M059J (cell line): ENCODE measurements around the gene RNASE13. TPM values are rescaled to one million over a fixed set of nuclear protein-coding genes. Genes with fewer than 3 reads are reported as not detected.
"Not testable (repeated sequence)": the region's sequence is repeated elsewhere in the genome, so short reads cannot be mapped to it uniquely, and the experiment has no call there.

Source experiments
- DNase-seq: peaks from one replicate; pipeline ENCODE4 v3.0.0-alpha.2; 2012; ENCODE audit warnings: low read depth
- total RNA-seq: library from RNA; depleted of rRNA; stranded (reverse); fragments of >200 nt; shearing (Covaris generic); gene quantifications from 2 replicates; pipeline ENCODE4 v1.2.3, GENCODE V29; 2014

The RNASE13 gene
- total RNA-seq, 1 experiment from 2014 or later = not detected

DNA sequence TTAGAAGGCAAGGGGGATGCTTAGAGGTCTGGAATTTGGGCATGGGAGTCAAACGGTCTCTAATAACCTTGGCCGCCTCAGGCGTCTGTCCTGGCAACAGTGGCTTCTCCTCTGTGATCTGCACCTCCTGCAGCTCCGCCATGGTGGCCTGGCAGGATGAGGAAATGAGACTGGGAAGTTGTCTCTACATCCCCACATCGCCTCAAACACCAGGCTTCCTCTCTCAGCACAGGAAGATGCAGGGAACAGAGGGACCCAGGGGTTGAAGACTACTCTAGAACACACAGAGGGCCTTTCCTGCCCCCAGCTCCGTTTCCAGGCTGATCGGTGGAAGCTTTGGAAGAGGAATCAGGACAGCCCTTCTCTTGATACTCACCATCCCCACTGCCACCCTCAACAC lies 11.4 kb downstream of the RNASE13 start:
- no peak for DNase-seq

DNA sequence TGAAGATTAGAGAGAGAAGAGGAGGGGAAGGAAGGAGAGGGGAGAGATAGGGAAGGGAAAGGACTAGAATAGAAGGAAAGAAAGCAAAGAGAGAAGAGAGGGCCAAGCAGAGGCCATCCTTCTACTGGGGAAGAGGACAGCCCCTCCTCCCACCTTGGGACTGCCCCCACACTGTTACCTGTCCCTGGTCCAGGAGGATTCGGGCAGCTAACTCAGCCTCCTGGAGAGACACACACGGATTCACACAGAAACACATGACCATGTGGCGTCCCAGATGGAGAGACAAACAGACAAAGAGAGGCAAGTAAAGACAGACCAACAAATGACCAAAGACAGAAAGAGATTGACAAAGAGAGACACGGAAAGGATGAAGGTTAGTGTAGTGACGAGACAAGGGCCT lies 11.9 kb downstream of the RNASE13 start:
- no peak for DNase-seq

DNA sequence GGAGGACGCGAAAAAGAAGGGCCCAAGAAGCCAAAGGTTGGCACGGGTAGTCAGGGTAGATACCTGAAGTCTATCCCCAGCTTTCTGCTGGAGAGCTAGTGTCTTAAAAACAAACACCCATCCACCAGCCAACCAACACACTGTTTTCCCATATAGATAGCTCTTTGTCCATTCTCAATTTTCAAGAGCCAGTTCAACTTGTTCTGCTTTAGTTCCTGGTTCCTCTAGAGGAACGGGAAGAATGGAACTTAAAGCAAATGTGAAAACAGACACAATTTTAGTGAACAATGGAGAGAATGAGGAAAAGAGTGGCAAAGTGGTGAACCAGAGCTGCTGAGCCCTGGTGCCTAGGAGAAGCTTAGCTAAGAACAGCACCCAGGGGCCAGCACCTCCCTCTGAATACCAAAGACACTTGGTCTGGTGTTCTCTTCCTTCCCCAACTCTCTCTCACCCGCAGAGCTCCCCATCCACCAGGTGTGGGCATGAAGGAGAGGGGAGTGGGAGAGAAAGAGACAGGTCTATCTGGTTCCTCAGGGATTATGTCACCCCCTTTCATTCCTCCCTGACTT lies 13.5 kb downstream of the RNASE13 start:
- no peak for DNase-seq

DNA sequence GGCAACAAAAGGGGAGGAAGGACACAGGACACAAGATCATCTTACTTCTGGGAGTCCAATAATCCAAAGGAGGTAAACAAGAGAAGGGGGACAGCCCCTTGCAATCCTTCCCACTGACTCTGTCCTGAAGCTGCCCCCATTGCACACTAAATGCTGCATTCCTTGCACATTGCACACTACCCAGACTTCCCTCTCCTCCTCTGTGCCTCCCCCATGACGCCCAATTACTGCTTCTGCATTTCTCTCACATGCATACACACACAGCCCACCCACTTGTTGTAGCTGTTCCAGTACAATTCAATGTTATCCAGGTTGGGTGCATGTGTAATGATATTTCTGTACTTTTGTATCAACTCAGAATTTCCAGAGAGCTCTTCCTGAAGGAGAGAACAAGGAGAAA lies 15.2 kb downstream of the RNASE13 start:
- DNase-seq = no peak

DNA sequence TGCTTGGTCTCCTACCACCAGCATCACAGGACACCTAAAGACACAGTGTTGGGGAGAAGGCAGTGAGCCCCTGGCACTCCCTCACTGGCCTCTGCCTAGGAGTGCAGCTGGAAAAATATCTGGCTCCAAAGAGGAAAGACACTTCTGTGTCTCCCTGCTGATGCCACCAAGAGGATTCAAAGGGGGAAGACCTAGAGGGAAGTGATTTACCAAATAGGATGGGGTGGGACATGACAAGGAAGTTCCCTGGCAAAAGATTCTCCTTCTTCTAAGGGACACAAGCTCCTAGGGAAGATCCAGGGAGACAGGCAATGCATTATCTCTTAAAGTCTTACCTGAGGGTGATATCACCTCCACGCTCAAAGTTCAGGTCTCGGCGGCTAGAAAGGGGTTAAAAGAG lies 15.8 kb downstream of the RNASE13 start:
- DNase-seq = no peak

DNA sequence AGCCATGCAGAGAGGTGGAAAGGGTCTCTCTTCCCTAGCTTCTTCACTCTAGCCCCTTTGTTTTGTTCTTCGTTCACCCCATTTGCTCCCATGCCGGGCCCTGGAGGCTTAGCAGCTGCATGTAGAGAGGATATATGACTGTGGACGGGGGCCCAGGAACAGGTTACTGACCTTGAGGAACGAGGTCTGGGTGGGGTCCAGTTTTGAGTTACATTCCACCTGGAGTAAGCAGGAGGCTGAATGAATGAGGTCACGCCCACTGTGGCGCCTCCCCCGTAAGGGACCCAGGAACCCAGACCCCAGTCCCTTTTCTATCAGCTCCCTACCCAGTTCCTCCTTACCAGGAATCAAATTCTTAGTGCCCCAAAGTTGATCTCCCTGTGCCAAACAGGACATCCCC lies 16.3 kb downstream of the RNASE13 start:
- no peak for DNase-seq

DNA sequence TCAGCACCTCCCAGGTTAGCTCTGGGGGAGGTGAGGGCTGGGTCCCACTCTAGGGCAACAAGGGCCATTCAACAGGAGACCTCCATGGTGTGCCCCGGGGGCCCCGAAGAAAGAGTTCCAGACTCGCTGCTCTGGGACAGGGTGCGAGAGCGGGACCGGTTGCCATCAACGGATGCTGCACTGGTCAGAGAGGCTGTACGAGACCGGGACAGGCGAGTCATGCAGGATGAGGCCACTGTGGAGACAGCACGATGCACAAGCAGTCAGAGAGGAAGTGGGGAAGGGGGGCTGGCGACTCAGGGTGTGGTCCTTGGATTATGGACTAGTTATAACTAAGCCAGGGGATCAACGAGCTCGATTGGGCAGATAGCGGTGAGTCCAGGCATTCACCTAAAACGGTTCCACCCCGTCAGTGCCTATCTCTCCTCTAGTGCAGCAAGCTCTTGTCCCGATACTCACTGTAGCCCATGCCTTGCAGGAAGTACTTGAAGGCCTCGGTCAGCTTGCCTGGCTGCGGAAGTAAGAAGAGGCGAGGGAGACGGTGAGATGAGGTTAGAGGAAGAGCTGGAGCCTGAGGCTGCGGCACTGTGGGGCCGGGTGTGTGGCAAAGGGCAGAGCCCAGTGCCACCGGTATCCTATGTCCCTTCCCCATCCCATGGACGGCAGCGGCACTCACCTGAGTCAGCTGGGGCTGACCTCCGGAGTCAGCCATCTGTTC lies 16.9 kb downstream of the RNASE13 start:
- no peak for DNase-seq

DNA sequence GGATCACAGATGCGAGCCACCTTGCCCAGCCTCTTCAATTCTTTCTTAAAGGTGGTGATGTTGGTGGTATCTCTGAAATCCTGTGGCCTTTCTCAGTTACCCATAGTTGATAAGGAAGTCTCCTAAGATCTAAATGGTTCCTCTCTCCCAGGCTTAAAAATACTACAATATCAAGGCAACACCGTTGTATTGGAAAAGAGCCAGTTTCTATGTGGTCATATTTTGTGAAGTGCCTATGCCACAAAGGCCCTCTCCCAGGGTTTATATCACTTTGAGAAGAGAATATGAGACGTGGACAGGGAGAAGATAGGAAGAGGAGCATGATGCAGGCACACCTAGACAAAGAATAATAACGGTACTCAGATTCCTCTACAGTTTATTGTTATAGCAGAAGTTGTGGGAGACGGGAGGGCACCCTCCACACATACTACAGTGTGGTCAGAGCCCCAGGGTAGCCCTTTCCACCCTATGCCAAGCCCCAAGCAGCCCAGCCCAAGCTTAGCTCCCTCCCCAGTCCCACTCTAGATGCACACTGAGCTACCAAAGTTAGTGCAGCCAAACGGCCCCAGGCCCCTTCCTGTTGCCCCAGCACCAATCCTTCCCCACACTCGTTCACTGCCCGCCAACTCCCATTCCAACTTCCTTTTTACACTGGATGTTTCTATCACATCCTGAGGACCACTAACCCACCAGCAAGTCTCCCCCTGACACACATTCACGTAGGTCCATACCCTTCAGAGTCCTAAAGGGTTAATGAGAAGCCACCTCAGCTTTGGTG lies 18.0 kb downstream of the RNASE13 start:
- DNase-seq = no peak

DNA sequence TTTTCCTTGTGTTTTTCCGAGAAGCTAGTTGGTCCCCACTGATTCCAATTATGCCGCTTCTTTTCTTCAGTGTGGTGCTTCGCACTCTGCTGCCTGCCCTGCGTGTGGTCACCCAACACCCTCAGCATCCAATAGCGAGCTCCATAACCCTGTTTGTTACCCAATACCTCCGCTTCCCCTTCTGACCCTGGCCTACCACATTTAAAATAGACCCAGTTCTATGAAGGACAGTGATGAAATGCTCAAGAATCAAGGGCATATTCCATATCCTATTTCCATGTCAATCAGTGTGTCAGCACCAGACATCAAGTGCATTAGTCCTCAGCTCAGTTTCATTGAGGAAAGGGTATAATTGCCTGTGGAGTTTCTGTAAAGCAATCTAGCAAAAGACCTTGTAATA lies 19.3 kb downstream of the RNASE13 start:
- DNase-seq = no peak

DNA sequence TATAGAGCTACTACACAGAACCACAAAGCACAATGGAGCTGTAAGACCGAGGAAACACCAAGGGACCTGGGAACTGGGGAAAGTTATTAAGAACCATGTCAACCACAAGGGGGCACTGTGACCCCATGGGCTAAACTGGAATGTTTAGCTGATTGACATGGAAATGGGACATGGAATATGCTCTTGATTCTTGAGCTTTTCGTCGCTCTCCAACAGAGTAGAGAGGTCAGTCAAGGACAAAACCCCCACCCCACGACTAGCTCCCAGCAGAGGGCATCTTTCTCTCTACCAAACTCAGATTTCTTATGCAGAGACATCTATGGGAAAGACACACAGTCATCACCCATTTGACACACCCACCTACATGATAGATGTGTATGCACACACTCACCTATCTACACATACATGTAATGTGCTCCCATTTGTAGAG lies 19.8 kb downstream of the RNASE13 start:
- DNase-seq = peak; percentile 79

DNA sequence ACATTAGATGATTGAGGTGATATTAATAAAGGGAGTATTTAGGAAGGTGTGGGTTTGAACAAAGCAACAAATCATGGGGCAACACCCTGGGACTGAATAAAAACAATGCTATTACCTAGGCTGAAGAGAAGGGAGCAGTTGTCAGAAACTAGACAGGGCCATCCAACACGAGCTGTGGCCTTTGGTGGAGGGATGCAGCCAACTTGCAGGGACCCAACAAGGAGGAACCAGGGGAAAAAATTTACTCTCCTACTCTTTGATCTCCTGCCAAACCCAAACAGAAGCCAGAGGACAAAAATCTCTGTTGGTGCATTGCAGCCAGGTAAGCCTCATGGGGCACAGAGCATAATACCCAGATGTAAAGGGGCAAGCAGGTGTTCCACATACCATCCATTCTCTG lies 23.5 kb downstream of the RNASE13 start:
- no peak for DNase-seq

DNA sequence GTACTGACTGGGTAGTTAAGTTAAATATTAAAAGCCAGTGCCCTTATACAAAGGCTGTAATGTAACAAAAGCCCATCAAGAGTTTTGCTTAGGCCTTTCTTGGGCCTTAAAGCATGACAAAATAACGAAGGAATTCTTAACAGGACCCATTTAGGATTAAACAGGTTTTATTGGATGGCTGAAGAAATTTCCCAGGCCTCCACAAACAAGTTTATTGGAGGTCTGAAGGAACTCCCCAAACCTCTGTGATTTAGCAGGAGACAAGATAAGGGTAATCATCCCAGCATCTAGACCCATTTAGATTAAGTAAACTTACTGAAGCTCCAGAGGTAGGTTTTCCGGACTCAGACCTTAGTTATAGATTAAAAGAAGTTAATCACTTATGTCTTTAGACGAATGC lies 24.9 kb downstream of the RNASE13 start:
- DNase-seq = not testable (repeated sequence)

DNA sequence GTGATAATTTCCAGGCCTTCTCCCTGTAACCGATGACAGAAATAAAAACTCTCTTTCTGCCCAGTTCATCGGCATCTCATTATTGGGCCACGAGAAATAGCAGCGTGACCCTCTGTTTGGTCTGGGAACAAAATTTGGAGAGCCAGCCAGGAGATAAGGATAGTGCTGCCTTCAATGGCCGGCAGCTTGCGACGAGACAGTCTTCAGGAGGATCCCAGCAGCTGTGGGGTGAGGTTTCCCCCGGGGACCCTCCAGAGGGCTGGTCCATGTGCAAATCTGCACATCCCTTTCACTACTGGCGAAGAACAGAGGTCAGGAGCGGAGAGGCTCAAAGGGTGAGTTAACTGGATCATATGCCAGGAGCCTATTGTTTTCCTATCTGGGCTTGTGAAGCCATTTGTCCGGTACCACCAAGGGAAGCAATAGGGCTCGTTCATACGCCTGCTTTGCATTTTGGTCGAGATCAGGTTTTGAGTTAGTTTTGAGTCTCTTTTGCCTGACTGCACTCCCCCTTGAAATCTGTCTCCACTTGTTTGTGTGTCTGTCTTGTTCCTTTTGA lies 30.7 kb downstream of the RNASE13 start:
- DNase-seq = no peak

DNA sequence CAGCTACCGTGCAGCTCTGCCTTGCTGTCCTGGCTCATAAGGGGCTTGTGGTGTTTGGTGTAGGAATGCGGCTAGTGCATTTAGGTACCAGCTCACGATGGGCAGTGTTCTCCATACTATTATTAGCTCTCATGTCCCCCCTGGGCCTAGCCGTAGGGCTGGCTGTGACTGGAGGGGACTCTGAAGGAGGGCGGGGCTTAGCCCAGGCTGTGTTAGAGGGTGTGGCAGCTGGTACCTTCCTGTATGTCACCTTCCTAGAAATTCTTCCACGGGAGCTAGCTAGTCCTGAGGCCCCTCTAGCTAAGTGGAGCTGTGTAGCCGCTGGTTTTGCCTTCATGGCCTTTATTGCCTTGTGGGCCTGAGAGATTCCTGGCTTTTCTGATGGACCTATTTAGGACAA lies 33.4 kb downstream of the RNASE13 start:
- no peak for DNase-seq

DNA sequence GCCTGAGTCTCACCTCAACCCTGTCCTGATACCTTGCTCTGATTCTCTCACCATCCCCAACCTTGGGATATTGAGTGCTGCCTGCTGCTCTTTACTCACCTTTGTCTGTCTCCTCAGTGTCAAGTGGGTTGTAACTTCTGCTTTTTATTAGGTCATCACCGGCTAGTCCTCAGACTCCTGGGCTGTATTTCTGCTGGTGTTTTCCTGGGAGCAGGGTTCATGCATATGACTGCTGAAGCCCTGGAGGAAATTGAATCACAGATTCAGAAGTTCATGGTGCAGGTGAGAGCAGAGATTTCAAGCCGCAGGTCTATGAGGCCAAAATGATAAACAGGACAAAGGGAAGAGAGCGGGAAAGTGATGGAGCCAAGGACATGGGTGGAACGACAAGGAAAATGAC lies 35.0 kb downstream of the RNASE13 start:
- DNase-seq = no peak

DNA sequence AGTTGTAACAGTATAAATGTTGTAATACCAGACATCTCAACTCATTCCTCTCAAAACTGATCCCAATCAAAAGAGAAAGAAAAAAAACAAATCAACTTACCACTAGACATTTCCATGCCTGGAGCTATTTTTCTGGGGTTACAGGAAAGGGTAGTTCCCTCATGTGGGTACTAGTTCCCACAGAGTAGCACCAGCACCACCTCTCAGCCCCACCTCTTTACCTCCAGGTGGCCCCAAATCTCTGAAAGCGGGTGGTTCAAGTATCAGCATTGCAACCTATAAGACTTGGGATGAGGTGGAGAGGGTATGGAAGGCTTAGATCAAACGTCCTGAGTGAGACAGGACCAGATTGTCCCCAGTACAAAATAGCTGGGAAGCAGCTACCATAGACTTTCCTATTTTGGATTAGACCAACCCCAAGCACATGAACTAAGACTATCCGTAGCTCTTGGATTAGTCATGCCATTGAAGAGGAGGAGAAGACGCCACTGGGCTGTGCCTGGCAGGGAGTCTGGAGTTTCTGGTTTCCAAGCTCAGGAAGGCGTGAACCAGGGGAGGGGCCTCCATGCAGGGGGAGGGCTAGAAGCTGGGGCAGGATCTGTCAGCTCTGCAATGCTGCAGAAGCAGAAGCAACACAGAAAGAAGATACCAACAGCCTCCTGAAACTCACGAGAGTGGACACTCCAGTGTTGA lies 35.8 kb downstream of the RNASE13 start, which contains the start of gene SLC39A2:
TSS of gene SLC39A2 (plus strand) at position 620 of the 693 bp plus-strand sequence. CDS start 154 bp downstream, outside the sequence.
- peak; percentile 59 for DNase-seq

DNA sequence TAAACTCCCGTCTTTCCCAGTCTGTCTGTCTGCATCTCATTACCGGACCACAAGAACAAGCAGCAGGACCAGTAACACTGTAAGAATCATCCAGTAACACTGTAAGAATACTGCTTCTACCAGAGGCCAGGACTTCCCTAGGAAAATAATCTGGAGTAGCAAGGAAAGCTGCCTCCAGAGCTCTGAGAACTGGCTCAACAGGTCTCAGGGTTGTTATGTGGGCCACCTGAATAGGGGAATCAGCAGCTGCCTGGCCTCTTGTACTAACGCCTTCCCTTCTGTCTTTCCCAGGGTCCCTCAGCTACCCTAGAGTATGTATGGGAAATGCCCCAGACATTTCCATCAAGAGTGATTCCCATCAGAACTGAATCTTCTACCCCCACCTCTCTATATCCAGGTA lies 36.5 kb downstream of the RNASE13 start:
- no peak for DNase-seq

DNA sequence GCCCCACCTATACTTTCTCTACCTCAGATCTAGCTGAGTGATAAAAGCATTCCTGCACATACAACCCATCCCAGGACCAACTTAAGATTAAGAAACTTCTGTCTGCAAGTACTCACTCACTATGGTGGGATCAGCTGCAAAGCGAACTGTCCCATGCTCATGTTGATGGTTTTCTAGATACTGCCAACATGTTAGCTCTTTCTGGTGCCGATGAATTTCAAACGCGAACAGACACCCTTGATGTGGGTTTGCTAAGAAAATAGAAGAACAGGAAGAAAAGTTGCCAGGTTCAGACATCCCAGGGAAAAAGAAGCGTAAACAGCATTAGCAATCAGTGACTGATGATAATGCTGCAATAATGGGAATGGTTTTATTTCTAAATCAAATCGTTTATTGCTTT lies 37.0 kb downstream of the RNASE13 start:
- DNase-seq = no peak

DNA sequence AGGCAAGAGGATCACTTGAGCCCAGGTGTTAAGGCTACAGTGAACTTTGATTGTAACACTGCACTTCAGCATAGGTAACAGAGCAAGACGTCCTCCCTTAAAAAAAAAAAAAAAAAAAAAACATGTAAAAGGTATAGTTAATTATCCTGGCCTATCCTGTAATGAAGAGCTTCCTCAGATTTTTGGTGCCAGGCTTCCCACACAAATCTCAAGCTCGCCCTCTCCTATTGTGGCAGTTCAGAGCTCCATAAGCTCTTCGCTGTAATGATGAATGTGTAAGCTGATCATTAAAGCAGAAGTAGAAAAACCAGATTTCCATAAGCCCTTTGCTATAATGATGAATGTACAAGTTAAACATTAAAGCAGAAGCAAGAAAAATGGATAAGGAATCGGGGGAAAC lies 37.5 kb downstream of the RNASE13 start:
- DNase-seq = no peak

DNA sequence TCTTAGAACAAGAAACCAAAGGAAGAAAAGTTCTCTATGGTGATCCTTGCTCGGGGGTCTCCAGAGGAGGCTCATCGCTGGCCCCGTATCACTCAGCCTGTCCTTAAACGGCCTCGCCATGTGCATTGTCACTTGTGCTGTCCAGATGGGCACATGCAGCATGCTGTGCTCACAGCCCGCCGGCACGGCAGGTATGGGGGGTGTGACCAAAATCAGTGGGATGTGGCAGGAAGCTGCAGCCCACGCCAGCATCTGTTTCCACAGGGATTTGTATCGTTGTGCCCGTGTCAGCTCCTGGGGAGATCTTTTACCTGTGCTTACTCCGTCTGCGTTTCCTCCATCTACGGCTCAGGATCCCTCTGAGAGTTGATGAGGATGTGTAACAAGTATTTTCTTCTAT lies 38.1 kb downstream of the RNASE13 start:
- no peak for DNase-seq

DNA sequence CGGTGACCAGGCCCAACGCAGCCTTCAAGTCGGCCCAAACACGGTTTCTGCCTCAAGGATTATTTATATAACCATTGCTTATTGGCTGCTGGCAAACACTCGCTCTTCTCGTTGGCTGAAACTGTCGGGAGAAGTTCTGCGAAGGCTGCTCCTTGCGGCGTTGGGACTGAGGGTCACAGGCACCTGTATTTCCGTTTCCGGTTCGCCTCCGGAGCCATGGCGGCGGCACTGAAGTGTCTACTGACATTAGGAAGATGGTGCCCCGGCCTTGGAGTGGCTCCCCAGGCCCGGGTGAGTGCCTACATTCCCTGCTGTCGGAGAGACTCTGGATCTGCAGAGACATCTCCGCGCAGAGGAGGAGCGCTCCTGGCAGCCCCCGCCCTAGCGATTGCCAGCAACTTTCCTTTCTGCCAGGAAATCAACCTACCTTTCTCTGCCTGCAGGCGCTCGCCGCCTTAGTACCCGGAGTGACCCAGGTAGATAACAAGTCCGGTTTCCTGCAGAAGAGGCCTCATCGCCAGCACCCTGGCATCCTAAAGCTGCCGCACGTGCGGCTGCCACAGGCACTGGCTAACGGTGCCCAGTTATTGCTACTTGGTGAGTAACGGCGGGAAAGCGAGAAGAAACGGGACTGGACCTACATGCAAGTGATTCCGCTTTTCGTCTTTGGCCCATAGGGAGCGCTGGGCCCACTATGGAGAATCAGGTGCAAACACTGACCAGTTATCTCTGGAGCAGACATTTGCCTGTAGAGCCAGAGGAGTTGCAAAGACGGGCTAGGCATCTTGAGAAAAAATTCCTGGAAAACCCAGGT lies 44.6 kb downstream of the RNASE13 start, which contains the start of gene METTL17:
TSS of gene METTL17 (plus strand) at position 194 of the 814 bp plus-strand sequence. CDS start at position 217, 23 bp downstream.
- peak; percentile 96 for DNase-seq
